M059J (cell line): ENCODE measurements around the gene CRHR1. TPM values are rescaled to one million over a fixed set of nuclear protein-coding genes. Genes with fewer than 3 reads are reported as not detected.

Source experiments
- DNase-seq: peaks from one replicate; pipeline ENCODE4 v3.0.0-alpha.2; 2012; ENCODE audit warnings: low read depth
- total RNA-seq: library from RNA; depleted of rRNA; stranded (reverse); fragments of >200 nt; shearing (Covaris generic); gene quantifications from 2 replicates; pipeline ENCODE4 v1.2.3, GENCODE V29; 2014

The CRHR1 gene
- total RNA-seq, 1 experiment from 2014 or later = not detected

DNA sequence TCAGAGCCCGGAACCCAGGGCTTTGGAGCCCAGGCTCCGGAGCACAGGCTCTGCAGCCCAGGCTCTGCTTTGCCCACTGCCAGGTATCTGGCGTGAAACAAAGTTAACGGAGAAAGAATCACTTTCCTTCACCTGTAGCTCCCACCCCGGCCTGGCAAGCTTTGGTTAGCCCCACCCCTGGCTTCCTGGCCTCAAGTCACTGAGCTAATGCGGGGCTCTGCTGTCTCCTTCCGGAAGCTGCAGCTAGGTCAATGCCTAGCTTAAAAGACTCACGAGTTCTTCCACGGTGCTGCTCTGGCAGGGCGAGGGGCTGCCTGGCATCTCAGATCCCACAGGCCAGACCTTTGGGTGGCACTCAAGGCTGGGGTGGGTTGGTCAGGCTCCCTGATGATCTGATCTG is 39.5 kb downstream of the CRHR1 start:
- DNase-seq = no peak

DNA sequence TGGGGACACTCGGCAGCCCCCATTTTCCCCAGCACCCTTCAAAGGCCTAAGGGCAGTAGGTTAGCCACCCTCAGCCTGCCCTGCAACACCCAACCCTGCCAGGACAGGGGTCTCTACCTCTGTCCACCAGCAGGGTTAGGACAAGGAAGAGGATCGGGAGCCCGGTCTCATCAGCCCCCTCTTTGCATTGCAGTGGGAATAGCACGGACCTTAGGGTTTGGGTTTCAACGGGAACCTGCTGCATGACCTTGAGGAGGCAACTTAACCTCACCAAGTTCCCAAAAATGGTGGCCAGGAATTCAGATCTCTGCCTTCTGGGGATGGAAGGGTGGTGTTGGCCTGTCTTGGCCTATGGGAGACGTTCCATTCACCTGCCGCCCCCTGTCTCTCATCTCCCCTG is 40.4 kb downstream of the CRHR1 start:
- DNase-seq = no peak

GRCh38 chr17:45824901-45825492 is 40.9 kb downstream of the CRHR1 start:
- DNase-seq = no peak

DNA sequence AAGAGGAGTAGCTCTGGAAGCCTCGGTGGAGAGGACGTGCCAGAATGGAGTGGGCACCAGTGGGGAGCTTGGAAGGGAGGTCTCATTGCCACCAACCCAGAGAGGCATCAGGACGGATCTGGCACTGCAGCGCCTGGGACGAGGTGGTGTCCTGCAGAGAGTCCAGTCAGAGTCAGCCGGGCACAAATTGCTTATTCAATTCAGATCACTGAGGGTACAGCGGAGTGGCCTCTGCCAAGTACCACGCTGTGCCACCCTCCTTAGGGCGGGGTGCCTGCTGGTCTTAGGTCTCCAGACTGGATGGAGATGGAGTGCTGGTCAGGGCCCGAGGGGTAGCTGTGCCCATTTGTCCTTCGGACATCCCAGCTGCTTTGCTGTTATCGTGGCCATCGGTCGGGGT is 41.7 kb downstream of the CRHR1 start:
- no peak for DNase-seq

- DNase-seq = no peak
Measured at GRCh38 chr17:45826919-45827588, 42.9 kb downstream of the CRHR1 start.

GRCh38 chr17:45828171-45828570 is 44.1 kb downstream of the CRHR1 start:
- no peak for DNase-seq

- DNase-seq = peak; percentile 40
Measured at GRCh38 chr17:45828582-45829133, 44.5 kb downstream of the CRHR1 start.

- no peak for DNase-seq
Measured at GRCh38 chr17:45833920-45834319, 49.8 kb downstream of the CRHR1 start.

- peak; percentile 74 for DNase-seq
Measured at GRCh38 chr17:45834471-45835396, 50.6 kb downstream of the CRHR1 start.

DNA sequence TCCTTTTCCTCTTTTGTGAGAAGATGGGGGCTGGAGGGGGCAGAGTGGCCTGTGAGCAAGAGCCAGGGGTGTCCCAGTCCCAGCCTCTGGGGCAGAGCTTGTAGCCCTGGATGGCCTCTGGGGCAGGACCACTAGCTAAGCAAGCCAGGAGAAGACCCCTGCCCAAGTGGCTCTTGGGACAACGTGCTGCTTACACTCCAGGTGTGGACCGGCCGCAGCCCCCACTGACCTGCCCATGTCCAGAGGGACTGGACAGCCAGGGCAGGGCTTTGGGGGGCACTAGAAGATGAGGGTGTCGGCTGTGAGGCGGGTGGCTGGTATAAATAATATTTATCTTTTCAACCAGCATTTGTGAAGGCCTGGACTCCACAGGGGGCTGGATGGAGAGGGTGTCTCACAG is 51.4 kb downstream of the CRHR1 start:
- DNase-seq = no peak

GRCh38 chr17:45836047-45837044 is 52.2 kb downstream of the CRHR1 start:
- DNase-seq = no peak

GRCh38 chr17:45837187-45837586 is 53.1 kb downstream of the CRHR1 start:
- DNase-seq = no peak

DNA sequence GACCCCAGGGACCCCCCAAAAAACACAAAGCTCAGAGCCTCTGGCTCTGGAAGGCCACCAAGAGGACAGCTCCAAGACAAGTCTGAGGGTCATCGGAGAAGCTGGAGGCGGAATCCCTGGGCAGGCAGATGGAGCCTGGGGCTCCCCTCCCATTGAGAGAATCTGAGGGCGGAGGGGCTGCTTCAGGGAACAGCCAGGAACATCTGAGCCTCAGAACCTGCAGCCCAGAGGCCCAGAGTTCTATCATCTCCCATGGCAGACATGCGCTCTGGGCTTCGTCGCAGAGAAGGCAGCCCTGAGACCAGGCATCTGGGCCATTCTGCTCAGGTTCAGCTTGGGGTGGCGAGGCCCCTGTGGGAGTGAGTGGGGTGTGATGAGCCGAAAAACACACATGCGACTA is 53.5 kb downstream of the CRHR1 start:
- DNase-seq = no peak

- DNase-seq = no peak
Measured at GRCh38 chr17:45838751-45839295, 54.7 kb downstream of the CRHR1 start.

GRCh38 chr17:45839442-45839841 is 55.3 kb downstream of the CRHR1 start:
- no peak for DNase-seq

DNA sequence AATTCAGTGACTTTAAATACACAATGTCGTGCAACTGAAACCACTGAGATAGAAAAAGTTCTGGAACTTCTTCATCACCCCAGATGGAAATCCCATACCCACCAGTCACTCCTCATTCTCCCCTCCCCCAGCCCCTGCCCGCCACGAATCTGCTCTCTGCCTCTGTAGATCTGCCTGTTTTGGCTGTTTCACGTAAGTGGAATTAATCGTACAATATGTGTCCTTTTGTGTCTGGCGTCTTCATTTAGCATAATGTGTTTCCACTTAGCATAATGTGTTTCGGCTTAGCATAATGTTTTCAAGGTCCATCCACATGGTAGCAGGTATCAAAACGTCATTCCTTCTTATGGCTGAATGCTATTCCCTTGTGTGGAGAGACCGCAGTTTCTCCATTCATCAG is 57.1 kb downstream of the CRHR1 start:
- DNase-seq = no peak

GRCh38 chr17:45841883-45842525 is 57.9 kb downstream of the CRHR1 start:
- peak; percentile 13 for DNase-seq

DNA sequence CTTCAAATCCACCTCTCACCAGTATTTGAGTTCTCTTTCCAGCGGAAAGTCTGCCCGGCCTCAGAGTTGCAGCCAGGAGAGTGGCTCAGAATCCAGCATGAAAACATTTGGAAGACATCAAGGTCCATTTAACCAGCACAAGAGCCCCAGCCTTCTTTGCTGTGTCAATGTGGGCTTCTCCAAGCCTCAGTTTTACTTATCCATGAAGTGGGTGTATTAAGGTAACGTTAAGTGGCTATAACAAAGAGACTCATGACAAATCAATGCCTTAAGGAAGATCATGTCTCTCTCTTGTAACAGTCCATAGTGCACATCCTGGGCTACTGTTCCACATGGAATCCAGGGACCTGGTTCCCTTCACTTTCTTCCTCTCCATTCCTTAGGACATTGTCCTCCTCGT is 59.6 kb downstream of the CRHR1 start:
- no peak for DNase-seq

GRCh38 chr17:45844695-45845375 is 60.7 kb downstream of the CRHR1 start, which contains the start of gene SPPL2C:
SPPL2C (plus strand) TSS chr17:45844881; CDS start chr17:45844907, 26 bp downstream.
- DNase-seq = no peak
